Measurements from ENCODE around the gene CHMP1A. TPM values are rescaled to one million over a fixed set of nuclear protein-coding genes. Genes with fewer than 3 reads are reported as not detected.
"Not testable (repeated sequence)": the region's sequence is repeated elsewhere in the genome, so short reads cannot be mapped to it uniquely, and the experiment has no call there.

CHMP1A gene
- total RNA-seq, 1 experiment from 2014 or later: 151 TPM

DNA sequence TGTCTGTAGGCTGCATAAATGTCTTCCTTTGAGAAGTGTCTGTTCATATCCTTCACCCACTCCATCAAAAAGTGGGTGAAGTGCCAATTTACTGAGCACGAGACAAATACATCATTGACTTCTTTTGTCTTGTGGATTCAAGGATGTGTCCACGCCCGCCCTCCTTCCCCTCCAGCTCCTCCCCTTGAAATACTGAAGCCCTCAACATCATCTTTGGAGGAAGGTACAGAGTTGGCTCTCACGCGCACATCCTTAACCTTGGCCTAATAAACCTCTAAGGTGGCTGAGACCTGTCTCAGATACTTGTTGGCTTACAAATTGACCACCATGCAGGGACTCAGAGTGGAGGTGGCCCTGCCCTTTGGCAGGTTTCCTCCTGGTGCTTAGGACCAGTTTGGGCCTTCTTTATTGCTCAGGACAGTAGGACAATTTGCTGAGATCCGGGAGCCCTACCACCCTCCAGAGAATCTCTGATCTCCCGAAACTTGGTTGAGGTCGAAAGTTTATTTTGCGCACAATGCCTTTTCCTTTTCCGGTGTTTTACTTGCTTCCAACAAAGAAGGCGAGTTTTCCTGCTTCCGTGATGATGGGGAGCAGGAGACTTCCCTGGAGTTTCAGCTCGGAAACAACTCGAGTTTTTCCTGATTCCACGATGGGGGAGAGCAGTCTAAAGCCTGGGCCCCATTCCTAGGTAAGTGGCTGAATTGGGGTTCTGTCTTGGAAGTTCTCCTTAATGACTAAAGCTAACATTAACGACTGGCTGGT is 14.9 kb upstream of the CHMP1A start:
- no peak overlapping the region for H3K27ac ChIP-seq
- 0 out of 2 replicates have a peak, but pooled peaks cover 4% of the 10 kb centered on the region for H3K4me1 ChIP-seq (replicated peaks; ENCODE audit: insufficient read depth)
- H4K20me1 ChIP-seq (ENCODE audit: insufficient read depth): no peaks in the 10 kb centered on the region
- H2AFZ ChIP-seq: no peak overlapping the region
- H3K79me2 ChIP-seq (ENCODE audit: low read depth): no peaks in the 10 kb centered on the region
- H3K9me3 ChIP-seq (ENCODE audit: insufficient read depth, low read depth): peaks cover 5% of the 10 kb centered on the region; the same call in 1 of the 2 replicates
- H3K4me3 ChIP-seq: no peak overlapping the region
- intact Hi-C loops (cut with micrococcal nuclease; ENCODE audit: unreplicated experiment): no loop called here
- TF ChIP-seq, protein P1, sequence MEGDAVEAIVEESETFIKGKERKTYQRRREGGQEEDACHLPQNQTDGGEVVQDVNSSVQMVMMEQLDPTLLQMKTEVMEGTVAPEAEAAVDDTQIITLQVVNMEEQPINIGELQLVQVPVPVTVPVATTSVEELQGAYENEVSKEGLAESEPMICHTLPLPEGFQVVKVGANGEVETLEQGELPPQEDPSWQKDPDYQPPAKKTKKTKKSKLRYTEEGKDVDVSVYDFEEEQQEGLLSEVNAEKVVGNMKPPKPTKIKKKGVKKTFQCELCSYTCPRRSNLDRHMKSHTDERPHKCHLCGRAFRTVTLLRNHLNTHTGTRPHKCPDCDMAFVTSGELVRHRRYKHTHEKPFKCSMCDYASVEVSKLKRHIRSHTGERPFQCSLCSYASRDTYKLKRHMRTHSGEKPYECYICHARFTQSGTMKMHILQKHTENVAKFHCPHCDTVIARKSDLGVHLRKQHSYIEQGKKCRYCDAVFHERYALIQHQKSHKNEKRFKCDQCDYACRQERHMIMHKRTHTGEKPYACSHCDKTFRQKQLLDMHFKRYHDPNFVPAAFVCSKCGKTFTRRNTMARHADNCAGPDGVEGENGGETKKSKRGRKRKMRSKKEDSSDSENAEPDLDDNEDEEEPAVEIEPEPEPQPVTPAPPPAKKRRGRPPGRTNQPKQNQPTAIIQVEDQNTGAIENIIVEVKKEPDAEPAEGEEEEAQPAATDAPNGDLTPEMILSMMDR (conservative IDR thresholded peaks at IDR 0.05): no peak
- peaks cover 7% of the 10 kb centered on the region; the same call in 1 of the 2 replicates for H3F3A ChIP-seq (ENCODE audit: insufficient read depth, low read depth)
- CTCF ChIA-PET: interaction anchor here (0.6 kb wide), 1 partner anchor 19 kb away, joined by 8 read pairs; no protein-coding TSS in a partner anchor
- POLR2A ChIA-PET (ENCODE audit: unreplicated experiment): no interaction called here
- no peaks in the 10 kb centered on the region for H3K27me3 ChIP-seq (ENCODE audit: insufficient read depth, low read depth)
- H3K9me2 ChIP-seq (ENCODE audit: insufficient read depth): no peaks in the 10 kb centered on the region
- DNase-seq: no peak
- no peak overlapping the region for H3K4me2 ChIP-seq
- H3K36me3 ChIP-seq (ENCODE audit: low read depth): no peaks in the 10 kb centered on the region
- BruUV-seq (replicated peaks): no TSS peak

GRCh38 chr16:89671565-89671964 is 14.1 kb upstream of the CHMP1A start:
- H3F3A ChIP-seq (ENCODE audit: insufficient read depth, low read depth); BruUV-seq (replicated peaks); H3K27ac ChIP-seq; H2AFZ ChIP-seq; H3K36me3 ChIP-seq (ENCODE audit: low read depth); H3K9me2 ChIP-seq (ENCODE audit: insufficient read depth); H3K4me2 ChIP-seq; H3K4me3 ChIP-seq; H3K27me3 ChIP-seq (ENCODE audit: insufficient read depth, low read depth); DNase-seq; intact Hi-C loops (cut with micrococcal nuclease; ENCODE audit: unreplicated experiment); H3K79me2 ChIP-seq (ENCODE audit: low read depth); H3K9me3 ChIP-seq (ENCODE audit: insufficient read depth, low read depth); H3K4me1 ChIP-seq (replicated peaks; ENCODE audit: insufficient read depth); H4K20me1 ChIP-seq (ENCODE audit: insufficient read depth): not testable (repeated sequence)
- ChIA-PET POLR2A (ENCODE audit: unreplicated experiment) (interaction anchor here (0.6 to 0.7 kb wide), 5 partner anchors 15 to 902 kb away, joined by 4 to 16 read pairs (median 6); partner anchors contain the start of gene CDK10), CTCF (interaction anchor here (0.6 kb wide), 4 partner anchors 58 to 1170 kb away, joined by 3 to 16 read pairs (median 4); partner anchors contain the start of gene DPEP1)

DNA sequence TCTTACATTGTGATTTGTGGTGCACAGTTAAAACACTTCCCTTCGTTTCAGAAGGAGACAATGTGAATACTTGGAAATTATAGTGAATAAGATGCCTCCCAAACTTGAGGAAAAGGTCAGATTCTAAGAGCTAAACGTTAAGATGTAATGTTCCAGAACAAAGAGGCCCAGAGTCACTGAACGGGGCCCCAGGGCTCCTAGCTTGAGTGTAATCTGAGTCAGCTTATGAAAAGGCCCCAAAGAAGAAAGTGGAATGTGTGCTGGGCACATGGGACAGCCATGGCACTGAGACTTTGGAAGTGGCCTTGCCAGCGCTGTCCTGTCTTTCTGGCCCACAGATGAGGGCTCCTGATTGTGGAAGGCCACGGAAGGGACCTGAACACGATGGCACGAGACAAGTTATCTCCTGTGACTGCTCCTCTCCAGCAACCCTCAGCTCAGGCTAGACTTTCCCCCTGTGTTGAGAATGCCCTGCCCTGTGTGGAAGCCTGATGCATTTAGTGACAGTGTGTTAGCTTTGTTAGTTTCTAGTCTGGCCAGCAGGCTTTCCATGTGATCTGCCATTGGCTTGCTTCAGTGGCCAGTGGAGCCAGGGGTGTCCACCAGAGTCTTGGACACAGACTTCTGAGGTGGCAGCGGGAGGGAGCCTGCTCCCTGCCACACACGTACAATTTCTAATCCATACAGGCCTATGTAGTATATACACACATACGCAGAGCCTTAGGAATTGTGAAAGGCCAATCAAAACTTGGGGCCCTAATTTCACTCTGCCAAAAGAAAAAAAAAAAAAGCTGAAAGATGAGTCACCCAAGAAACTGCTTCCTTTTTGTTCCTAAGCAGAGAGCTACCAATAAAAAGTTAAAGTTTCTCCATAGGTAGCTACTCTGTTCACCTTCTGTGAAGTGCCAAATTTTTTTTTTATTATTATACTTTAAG is 13.3 kb upstream of the CHMP1A start:
- H3K9me2 ChIP-seq (ENCODE audit: insufficient read depth): no peaks in the 10 kb centered on the region
- DNase-seq: no peak
- H3K4me2 ChIP-seq: no peak overlapping the region
- no peaks in the 10 kb centered on the region for H3K79me2 ChIP-seq (ENCODE audit: low read depth)
- no peaks in the 10 kb centered on the region for H3K36me3 ChIP-seq (ENCODE audit: low read depth)
- H3K4me1 ChIP-seq (replicated peaks; ENCODE audit: insufficient read depth): 0 out of 2 replicates have a peak, but pooled peaks cover 4% of the 10 kb centered on the region
- intact Hi-C loops (cut with micrococcal nuclease; ENCODE audit: unreplicated experiment): no loop called here
- no peak for TF ChIP-seq EZH2 (IDR thresholded peaks at IDR 0.05; ENCODE audit: low read depth)
- TF ChIP-seq, protein P1 (conservative IDR thresholded peaks at IDR 0.05): no peak
- ChIA-PET CTCF (interaction anchor here (0.6 kb wide), 4 partner anchors 57 to 1169 kb away, joined by 3 to 16 read pairs (median 4); partner anchors contain the start of gene DPEP1), POLR2A (ENCODE audit: unreplicated experiment) (interaction anchor here (0.5 to 0.7 kb wide), 7 partner anchors 16 to 901 kb away, joined by 4 to 16 read pairs (median 6); partner anchors contain the start of genes CDK10 and TCF25)
- H3K27ac ChIP-seq: no peak overlapping the region
- H3F3A ChIP-seq (ENCODE audit: insufficient read depth, low read depth): peaks cover 7% of the 10 kb centered on the region; the same call in 1 of the 2 replicates
- no peak overlapping the region for H2AFZ ChIP-seq
- no peaks in the 10 kb centered on the region for H4K20me1 ChIP-seq (ENCODE audit: insufficient read depth)
- H3K9me3 ChIP-seq (ENCODE audit: insufficient read depth, low read depth): no peaks in the 10 kb centered on the region
- no peaks in the 10 kb centered on the region for H3K27me3 ChIP-seq (ENCODE audit: insufficient read depth, low read depth)
- BruUV-seq (replicated peaks): no TSS peak
- no peak overlapping the region for H3K4me3 ChIP-seq
